ENCODE measurements around the gene PIGL. TPM values are rescaled to one million over a fixed set of nuclear protein-coding genes. Genes with fewer than 3 reads are reported as not detected.

Gene PIGL
- total RNA-seq, 2 donors from 2014 or later, result 41.1 to 57.0 TPM

DNA sequence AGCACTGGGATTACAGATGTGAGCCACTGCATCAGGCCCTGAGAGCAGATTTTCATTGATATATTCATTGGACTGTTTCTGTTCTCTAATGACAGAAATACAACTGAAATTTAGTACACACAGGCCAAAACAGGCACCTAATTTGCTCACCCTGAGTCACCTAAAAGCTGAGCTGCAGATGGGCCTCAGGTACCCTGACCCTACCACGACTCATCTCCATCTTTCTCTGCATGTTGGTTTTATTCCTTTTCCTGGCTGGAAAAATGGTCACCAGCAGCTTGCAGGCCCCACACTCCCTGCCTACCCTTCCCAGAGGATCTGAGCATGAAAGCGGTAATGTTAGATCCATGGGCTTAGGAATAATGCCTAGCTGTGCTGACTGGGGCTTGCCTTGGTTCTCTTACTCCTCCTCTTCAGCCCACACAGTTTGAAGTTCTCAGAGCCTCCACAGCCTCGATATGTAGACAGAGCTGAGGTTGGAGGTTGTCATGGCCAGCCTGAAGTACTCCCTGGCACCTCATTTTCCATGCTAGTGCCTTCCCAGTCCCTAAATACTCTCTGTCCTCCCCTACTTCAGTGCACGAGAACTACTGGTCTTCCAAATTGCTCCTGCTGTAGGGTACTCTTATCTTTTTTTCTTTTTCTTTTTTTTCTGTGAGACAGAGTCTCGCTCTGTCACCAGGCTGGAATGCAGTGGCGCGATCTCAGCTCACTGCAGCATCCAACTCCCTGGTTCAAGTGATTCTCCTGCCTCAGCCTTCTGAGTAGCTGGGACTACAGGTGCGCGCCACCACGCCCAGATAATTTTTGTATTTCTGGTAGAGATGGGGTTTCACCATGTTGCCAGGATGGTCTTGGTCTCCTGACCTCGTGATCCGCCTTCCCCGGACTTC is 85.2 kb downstream of the PIGL start:
- no peaks in the 10 kb centered on the region for H3K9me3 Mint-ChIP-seq
- no peaks in the 10 kb centered on the region for H3K27me3 Mint-ChIP-seq (ENCODE audit: insufficient read depth)
- peaks cover 14% of the 10 kb centered on the region for H3K36me3 Mint-ChIP-seq (ENCODE audit: low read depth)
- Histone ChIP-seq H3K9ac (ENCODE audit: extremely low read depth, low read length, poor library complexity, severe bottlenecking) (no peak overlapping the region), H3K36me3 (ENCODE audit: control insufficient read depth, insufficient read depth, low read length) (peaks cover 8% of the 10 kb centered on the region), H3K4me3 (ENCODE audit: low read length) (no peak overlapping the region), H3K4me1 (ENCODE audit: control insufficient read depth, insufficient read depth, low read length) (peaks cover 15% of the 10 kb centered on the region), H3K9me3 (ENCODE audit: control insufficient read depth, low read length) (no peaks in the 10 kb centered on the region), H3K27ac (ENCODE audit: low read depth, low read length) (no peak overlapping the region), H3K27me3 (ENCODE audit: control insufficient read depth, insufficient read depth, low read length, poor library complexity, severe bottlenecking) (no peaks in the 10 kb centered on the region)
- no peak overlapping the region for H3K4me3 Mint-ChIP-seq
- peak overlapping the region; percentile 27 for H3K27ac Mint-ChIP-seq
- WGBS, 2 experiments (ENCODE audit: insufficient coverage in 1 of 2, insufficient read length in 1 of 2), result 91 to 94% methylated on average over 11 to 13 of the region's 13 CpGs
- no peak for DNase-seq
- H3K4me1 Mint-ChIP-seq, result peaks cover 20% of the 10 kb centered on the region
- TF ChIP-seq, protein P1, sequence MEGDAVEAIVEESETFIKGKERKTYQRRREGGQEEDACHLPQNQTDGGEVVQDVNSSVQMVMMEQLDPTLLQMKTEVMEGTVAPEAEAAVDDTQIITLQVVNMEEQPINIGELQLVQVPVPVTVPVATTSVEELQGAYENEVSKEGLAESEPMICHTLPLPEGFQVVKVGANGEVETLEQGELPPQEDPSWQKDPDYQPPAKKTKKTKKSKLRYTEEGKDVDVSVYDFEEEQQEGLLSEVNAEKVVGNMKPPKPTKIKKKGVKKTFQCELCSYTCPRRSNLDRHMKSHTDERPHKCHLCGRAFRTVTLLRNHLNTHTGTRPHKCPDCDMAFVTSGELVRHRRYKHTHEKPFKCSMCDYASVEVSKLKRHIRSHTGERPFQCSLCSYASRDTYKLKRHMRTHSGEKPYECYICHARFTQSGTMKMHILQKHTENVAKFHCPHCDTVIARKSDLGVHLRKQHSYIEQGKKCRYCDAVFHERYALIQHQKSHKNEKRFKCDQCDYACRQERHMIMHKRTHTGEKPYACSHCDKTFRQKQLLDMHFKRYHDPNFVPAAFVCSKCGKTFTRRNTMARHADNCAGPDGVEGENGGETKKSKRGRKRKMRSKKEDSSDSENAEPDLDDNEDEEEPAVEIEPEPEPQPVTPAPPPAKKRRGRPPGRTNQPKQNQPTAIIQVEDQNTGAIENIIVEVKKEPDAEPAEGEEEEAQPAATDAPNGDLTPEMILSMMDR (conservative IDR thresholded peaks at IDR 0.05), result no peak

DNA sequence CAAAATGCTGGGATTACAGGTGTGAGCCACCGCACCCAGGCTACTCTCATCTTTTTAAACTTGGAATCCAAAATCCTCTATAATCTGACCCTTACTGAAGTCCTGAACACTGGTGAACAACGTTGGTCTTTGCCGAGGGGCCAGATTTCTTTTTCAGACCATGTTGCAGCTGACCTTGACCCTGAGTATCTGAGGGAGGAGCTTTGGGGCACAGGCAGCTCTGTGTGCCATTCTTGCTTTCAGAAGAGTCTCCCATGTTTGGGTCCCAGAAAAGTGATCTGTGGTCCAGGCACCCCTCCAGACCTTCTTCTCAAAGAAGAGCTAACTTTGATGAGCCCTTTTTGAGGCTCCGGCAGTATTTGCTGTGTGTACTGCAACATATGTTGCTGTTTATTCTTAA is 85.8 kb downstream of the PIGL start:
- H3K9me3 Mint-ChIP-seq, result no peaks in the 10 kb centered on the region
- Histone ChIP-seq H3K4me3 (ENCODE audit: low read length) (no peak overlapping the region), H3K27me3 (ENCODE audit: control insufficient read depth, insufficient read depth, low read length, poor library complexity, severe bottlenecking) (no peaks in the 10 kb centered on the region), H3K9ac (ENCODE audit: extremely low read depth, low read length, poor library complexity, severe bottlenecking) (no peak overlapping the region), H3K9me3 (ENCODE audit: control insufficient read depth, low read length) (no peaks in the 10 kb centered on the region), H3K36me3 (ENCODE audit: control insufficient read depth, insufficient read depth, low read length) (peaks cover 8% of the 10 kb centered on the region), H3K27ac (ENCODE audit: low read depth, low read length) (no peak overlapping the region), H3K4me1 (ENCODE audit: control insufficient read depth, insufficient read depth, low read length) (peaks cover 9% of the 10 kb centered on the region)
- peaks cover 13% of the 10 kb centered on the region for H3K4me1 Mint-ChIP-seq
- WGBS, 2 experiments (ENCODE audit: insufficient coverage in 1 of 2, insufficient read length in 1 of 2), result 93 to 100% methylated on average over 2 to 4 of the region's 4 CpGs
- H3K27me3 Mint-ChIP-seq (ENCODE audit: insufficient read depth), result no peaks in the 10 kb centered on the region
- no peak for DNase-seq
- H3K27ac Mint-ChIP-seq, result no peak overlapping the region
- peaks cover 14% of the 10 kb centered on the region for H3K36me3 Mint-ChIP-seq (ENCODE audit: low read depth)
- no peak overlapping the region for H3K4me3 Mint-ChIP-seq
- TF ChIP-seq, protein P1 (conservative IDR thresholded peaks at IDR 0.05), result no peak

DNA sequence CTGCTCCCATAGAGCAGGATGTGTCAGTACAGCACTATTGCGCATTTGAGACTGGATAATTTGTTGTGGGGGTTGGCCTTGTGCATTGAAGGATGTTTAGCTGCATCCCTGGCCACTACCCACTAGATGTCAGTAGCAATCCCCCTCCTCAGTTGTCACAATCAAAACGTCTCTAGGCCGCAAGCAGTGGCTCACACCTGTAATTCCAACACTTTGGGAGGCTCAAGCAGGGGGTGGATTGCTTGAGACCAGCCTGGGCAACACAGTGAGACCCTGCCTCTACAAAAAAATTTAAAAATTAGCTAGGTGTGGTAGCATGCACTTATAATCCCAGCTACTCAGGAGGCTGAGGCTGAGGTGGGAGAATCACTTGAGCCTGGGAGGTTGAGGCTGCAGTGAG is 87.8 kb downstream of the PIGL start:
- H3K27ac ChIP-seq (ENCODE audit: low read depth, low read length), result no peak overlapping the region
- Mint-ChIP-seq H3K27ac (no peak overlapping the region), H3K4me3 (no peak overlapping the region), H3K4me1 (peaks cover 3% of the 10 kb centered on the region), H3K27me3 (ENCODE audit: insufficient read depth) (no peaks in the 10 kb centered on the region), H3K36me3 (ENCODE audit: low read depth) (peaks cover 19% of the 10 kb centered on the region), H3K9me3 (no peaks in the 10 kb centered on the region)
- TF ChIP-seq, protein P1 (conservative IDR thresholded peaks at IDR 0.05), result peak; percentile 74
- WGBS, 2 experiments (ENCODE audit: insufficient coverage in 1 of 2, insufficient read length in 1 of 2), result 86 to 100% methylated on average over 1 to 3 of the region's 3 CpGs
- no peak overlapping the region for H3K9ac ChIP-seq (ENCODE audit: extremely low read depth, low read length, poor library complexity, severe bottlenecking)
- H3K4me3 ChIP-seq (ENCODE audit: low read length), result no peak overlapping the region
- peaks cover 3% of the 10 kb centered on the region for H3K4me1 ChIP-seq (ENCODE audit: control insufficient read depth, insufficient read depth, low read length)
- peaks cover 8% of the 10 kb centered on the region for H3K36me3 ChIP-seq (ENCODE audit: control insufficient read depth, insufficient read depth, low read length)
- no peaks in the 10 kb centered on the region for H3K9me3 ChIP-seq (ENCODE audit: control insufficient read depth, low read length)
- peak; percentile 80 for DNase-seq
- no peaks in the 10 kb centered on the region for H3K27me3 ChIP-seq (ENCODE audit: control insufficient read depth, insufficient read depth, low read length, poor library complexity, severe bottlenecking)

All from endodermal cell (in vitro differentiated cells).